Adrenal gland (tissue), 12 donors: ENCODE results near the gene MPDZ. TPM values are rescaled to one million over a fixed set of nuclear protein-coding genes. Genes with fewer than 3 reads are reported as not detected.

Source experiments
- DNase-seq, 7 donors: peaks; one replicate each; pipeline ENCODE4 v3.0.0-alpha.2; 2019 to 2020
- H3K27ac ChIP-seq, 5 donors: fragments of 200-600 bp; sonication (generic) in 4 of 5; 1 replicate in 3 of 5; 2 replicates in 2 of 5; pipeline versions ENCODE4 v1.5.1 to v1.8.0; 2016 to 2020; ENCODE audit warnings: mild to moderate bottlenecking in 1 of 5
- H3K27me3 ChIP-seq: fragments of 200-600 bp; 2 replicates; pipeline ENCODE4 v1.8.0; 2021
- H3K36me3 ChIP-seq, 2 donors: fragments of 200-600 bp; replicated peaks in 1 of 2; 1 replicate in 1 of 2; 2 replicates in 1 of 2; pipeline versions ENCODE4 v1.5.1 to v1.8.0; 2018 to 2022
- H3K4me1 ChIP-seq, 2 donors: fragments of 200-600 bp; replicated peaks in 1 of 2; 1 replicate in 1 of 2; 2 replicates in 1 of 2; pipeline versions ENCODE4 v1.5.1 to v1.8.0; 2018 to 2021
- H3K4me3 ChIP-seq, 4 donors: fragments of 200-600 bp; sonication (generic) in 3 of 4; one replicate each; pipeline ENCODE4 v1.5.1; 2016 to 2018
- H3K9me3 ChIP-seq, 3 donors: fragments of 200-600 bp; sonication (generic) in 1 of 3; replicated peaks in 1 of 3; 1 replicate in 2 of 3; 2 replicates in 1 of 3; pipeline versions ENCODE4 v1.5.1 to v1.8.0; 2016 to 2021
- POLR2A ChIP-seq, 2 donors: fragments of 450-650 bp; IDR thresholded peaks; one replicate each; pipeline ENCODE4 v1.6.1; 2017; ENCODE audit warnings: antibody characterized with exemption in 2 of 2, mild to moderate bottlenecking in 2 of 2, moderate library complexity in 1 of 2
- WGBS, 4 donors: extraction: QIAGEN DNeasy Blood & Tissue Kit in 2 of 4; methylation state at CpG; one replicate each; pipeline versions ENCODE4 v1.1.5 to v1.1.7; 2013 to 2017; 5-methylcytosine and 5-hydroxymethylcytosine counted together
- intact Hi-C, 2 donors: fragments of 100-400 bp; cut with DNase I; formaldehyde crosslinking; loops; one replicate each; pipeline versions ENCODE4 v1.14.1 to v1.15.0; 2022 to 2023
- polyA plus RNA-seq, 3 donors: library from polyadenylated mRNA; stranded (reverse); fragments of 200-250 nt in 2 of 3; fragments of 350-450 nt in 1 of 3; fragmentation: Illumina TruSeq in 1 of 3; extraction: RNeasy Lipid Tissue Mini Kit (QIAGEN cat#74804) in 1 of 3; gene quantifications; one replicate each; pipeline ENCODE4 v1.2.3, GENCODE V29; 2013 to 2014
- total RNA-seq, 9 donors: library from RNA; depleted of rRNA in 4 of 9; stranded (reverse); fragments of >200 nt in 4 of 9; fragments of 120-200 nt in 1 of 9; fragmentation: NEBNext Ultra II Directional in 1 of 9; extraction: Animal tissue kit (Norgen Biotek cat#: 25700) in 1 of 9; gene quantifications; one replicate each; pipeline versions ENCODE4 v1.1.0 to v1.2.4, GENCODE V29; 2013 to 2023
- TF ChIP-seq, protein P1 (sequence below), 6 experiments: fragments of 450-650 bp in 4 of 6; fragments of 200-600 bp in 2 of 6; sonication (generic) in 1 of 6; IDR thresholded peaks; 1 replicate in 5 of 6; 2 replicates in 1 of 6; pipeline versions ENCODE4 v1.5.1 to v1.8.0; 2016 to 2021; ENCODE audit warnings: antibody characterized with exemption in 6 of 6, mild to moderate bottlenecking in 2 of 6, moderate library complexity in 1 of 6
- donor health status: healthy with polysubstance abuse.
- donor health status: Bipolar disorder and iron deficiency.
- donor health status: DM: yes; HTN: yes; CAD: no.
- donor health status: DM: no; HTN: no; CAD: no.
- donor health status: DM: no; HTN: no; CAD: no.
- donor health status: DM: yes; HTN: yes; CAD: no.

Gene MPDZ
- total and polyA plus RNA-seq, 12 donors = 10.7 to 46.0 (median 27.7) TPM

DNA sequence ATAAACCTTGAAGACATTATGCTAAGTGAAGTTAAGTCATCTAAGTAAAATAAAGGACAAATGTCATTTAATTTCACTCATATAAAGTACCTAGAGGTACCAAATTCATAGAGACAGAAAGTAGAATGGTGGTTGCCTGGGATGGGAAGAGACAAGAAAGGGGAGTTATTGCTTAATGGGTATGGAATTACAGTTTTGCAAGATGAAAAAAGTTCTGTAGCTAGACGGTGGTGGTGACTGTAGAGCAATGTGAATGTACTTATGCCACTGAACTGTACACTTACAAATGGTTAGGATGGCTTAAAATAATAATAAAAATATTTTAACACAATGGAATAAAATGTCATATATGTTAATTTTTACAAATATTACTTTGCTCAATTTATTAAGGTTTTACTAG lies 128.0 kb downstream of the MPDZ start:
- Histone ChIP-seq H3K36me3 (no peaks in the 10 kb centered on the region), H3K9me3 (no peaks in the 10 kb centered on the region), H3K27ac (no peak overlapping the region), H3K4me1 (no peaks in the 10 kb centered on the region), H3K27me3 (no peaks in the 10 kb centered on the region), H3K4me3 (no peak overlapping the region)
- WGBS, 4 donors = 92 to 97% (median 94%) methylated on average over 1 of the region's 1 CpG
- TF ChIP-seq, protein P1, sequence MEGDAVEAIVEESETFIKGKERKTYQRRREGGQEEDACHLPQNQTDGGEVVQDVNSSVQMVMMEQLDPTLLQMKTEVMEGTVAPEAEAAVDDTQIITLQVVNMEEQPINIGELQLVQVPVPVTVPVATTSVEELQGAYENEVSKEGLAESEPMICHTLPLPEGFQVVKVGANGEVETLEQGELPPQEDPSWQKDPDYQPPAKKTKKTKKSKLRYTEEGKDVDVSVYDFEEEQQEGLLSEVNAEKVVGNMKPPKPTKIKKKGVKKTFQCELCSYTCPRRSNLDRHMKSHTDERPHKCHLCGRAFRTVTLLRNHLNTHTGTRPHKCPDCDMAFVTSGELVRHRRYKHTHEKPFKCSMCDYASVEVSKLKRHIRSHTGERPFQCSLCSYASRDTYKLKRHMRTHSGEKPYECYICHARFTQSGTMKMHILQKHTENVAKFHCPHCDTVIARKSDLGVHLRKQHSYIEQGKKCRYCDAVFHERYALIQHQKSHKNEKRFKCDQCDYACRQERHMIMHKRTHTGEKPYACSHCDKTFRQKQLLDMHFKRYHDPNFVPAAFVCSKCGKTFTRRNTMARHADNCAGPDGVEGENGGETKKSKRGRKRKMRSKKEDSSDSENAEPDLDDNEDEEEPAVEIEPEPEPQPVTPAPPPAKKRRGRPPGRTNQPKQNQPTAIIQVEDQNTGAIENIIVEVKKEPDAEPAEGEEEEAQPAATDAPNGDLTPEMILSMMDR (IDR thresholded peaks at IDR 0.05) = no peak
- TF ChIP-seq POLR2A (IDR thresholded peaks at IDR 0.05) = no peak
- intact Hi-C loops = no loop called here
- DNase-seq = no peak

DNA sequence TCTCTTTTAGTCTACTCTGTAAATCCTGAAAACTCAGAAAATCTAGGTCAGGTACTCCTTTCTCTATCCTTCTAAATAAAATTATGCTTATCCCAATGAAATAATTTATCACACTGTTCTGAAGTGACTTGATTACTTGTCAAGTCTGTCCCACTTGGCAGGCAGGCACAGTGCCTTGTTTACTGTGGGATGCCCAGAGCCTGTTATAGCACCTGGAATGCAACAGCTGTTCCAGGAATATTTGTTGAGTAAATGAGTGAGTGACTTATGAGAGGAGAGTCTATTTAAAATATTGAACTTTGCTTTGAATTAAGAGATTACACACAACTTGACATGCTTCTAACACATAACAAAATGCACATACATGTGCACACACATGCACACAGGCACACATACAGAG lies 130.0 kb downstream of the MPDZ start:
- Histone ChIP-seq H3K9me3 (no peaks in the 10 kb centered on the region), H3K4me1 (no peaks in the 10 kb centered on the region), H3K36me3 (no peaks in the 10 kb centered on the region), H3K27me3 (no peaks in the 10 kb centered on the region), H3K4me3 (no peak overlapping the region), H3K27ac (no peak overlapping the region)
- TF ChIP-seq POLR2A (IDR thresholded peaks at IDR 0.05) = no peak
- TF ChIP-seq, protein P1 (IDR thresholded peaks at IDR 0.05) = no peak
- intact Hi-C loops = no loop called here
- DNase-seq = no peak

DNA sequence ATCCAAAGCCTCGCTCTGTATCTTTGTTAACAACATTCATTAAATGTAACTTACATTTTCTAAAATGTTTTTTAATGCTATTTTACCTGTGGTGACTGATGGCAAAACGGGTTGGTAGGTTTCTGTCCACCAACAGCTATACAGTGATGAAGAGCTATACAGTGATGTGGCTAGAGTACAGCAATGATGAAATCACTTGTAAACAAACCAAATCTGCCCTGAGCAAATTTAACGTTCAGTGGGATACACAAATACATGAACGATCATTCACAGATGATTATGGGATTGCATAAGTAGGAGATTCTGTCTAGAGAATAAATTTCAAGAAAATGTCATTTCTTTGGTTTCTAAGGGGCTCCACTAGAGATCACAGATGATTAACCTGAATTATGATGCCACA lies 132.7 kb downstream of the MPDZ start:
- no peak overlapping the region for H3K4me3 ChIP-seq
- no peak for DNase-seq
- no peak for TF ChIP-seq POLR2A (IDR thresholded peaks at IDR 0.05)
- TF ChIP-seq, protein P1 (IDR thresholded peaks at IDR 0.05) = no peak
- no peaks in the 10 kb centered on the region for H3K4me1 ChIP-seq
- H3K27ac ChIP-seq = no peak overlapping the region
- 87 to 98% (median 92%) methylated on average over 4 of the region's 4 CpGs for WGBS, 4 donors
- no peaks in the 10 kb centered on the region for H3K9me3 ChIP-seq
- H3K36me3 ChIP-seq = no peaks in the 10 kb centered on the region
- no peaks in the 10 kb centered on the region for H3K27me3 ChIP-seq
- intact Hi-C loops = no loop called here

DNA sequence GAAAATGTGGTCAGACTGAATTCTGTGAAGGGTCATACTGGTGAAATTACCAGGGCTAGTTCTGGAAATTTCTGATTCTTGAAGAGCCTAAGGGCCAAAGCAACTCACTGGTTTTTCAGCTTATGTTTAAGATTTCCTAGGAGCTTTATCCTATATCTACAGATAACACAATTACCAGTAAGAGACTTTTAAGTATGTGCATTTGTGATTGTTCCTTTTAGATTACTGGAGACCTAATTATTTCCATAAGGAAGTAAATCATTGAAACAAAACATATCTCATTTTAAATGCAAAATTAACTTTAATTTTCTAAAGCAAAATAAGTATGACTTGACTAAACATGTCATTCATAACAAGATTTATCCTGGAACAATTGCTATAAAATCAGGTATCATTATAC lies 134.2 kb downstream of the MPDZ start:
- TF ChIP-seq POLR2A (IDR thresholded peaks at IDR 0.05) = no peak
- TF ChIP-seq, protein P1 (IDR thresholded peaks at IDR 0.05) = no peak
- H3K9me3 ChIP-seq = no peaks in the 10 kb centered on the region
- H3K27me3 ChIP-seq = no peaks in the 10 kb centered on the region
- no peaks in the 10 kb centered on the region for H3K4me1 ChIP-seq
- H3K4me3 ChIP-seq = no peak overlapping the region
- intact Hi-C loops = no loop called here
- no peak for DNase-seq
- H3K36me3 ChIP-seq = no peaks in the 10 kb centered on the region
- H3K27ac ChIP-seq = no peak overlapping the region
